HG02763 (cell line): ENCODE results near the gene VAPB.
A peak's percentile ranks its signal among the peaks of the same experiment; 100 is the strongest.

ENCODE experiments used
- ATAC-seq: cut with Tn5 transposase; IDR thresholded peaks from one replicate; pipeline ENCODE4 v1.9.1; 2021; ENCODE audit warnings: mild to moderate bottlenecking, moderate library complexity; ENCODE audit not compliant: unreplicated experiment

The VAPB gene

GRCh38 chr20:58458342-58459057 lies 69.5 kb downstream of the VAPB start:
- peak; percentile 95 for ATAC-seq

- peak; percentile 16 for ATAC-seq
These were observed 70.2 kb downstream of the VAPB start for GRCh38 chr20:58459058-58459750.

GRCh38 chr20:58461104-58461503 lies 72.1 kb downstream of the VAPB start:
- ATAC-seq: no peak

GRCh38 chr20:58461899-58462298 lies 72.9 kb downstream of the VAPB start:
- no peak for ATAC-seq

DNA sequence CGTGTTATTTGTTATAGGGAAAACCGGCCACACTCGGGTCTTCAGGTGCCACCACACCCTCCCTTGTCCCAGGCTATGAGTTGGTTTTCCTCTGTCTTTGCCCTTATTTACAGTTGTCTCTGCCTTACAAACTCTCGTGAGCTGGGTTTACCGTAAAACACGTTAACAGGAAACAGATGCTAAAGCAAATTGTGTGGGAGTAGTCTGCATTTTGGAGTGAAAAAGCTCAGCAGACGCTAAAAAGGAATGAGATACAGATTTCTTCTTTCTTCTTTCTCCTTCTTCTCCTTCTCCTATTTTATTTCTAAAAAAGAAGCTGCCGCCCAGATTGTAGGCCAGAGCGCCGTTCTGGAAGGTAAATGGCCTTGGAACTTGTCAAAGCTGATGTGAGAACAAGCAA lies 74.2 kb downstream of the VAPB start:
- ATAC-seq: no peak

GRCh38 chr20:58464838-58465237 lies 75.8 kb downstream of the VAPB start:
- no peak for ATAC-seq

- ATAC-seq: no peak
These were observed 77.2 kb downstream of the VAPB start for GRCh38 chr20:58466095-58466708.

DNA sequence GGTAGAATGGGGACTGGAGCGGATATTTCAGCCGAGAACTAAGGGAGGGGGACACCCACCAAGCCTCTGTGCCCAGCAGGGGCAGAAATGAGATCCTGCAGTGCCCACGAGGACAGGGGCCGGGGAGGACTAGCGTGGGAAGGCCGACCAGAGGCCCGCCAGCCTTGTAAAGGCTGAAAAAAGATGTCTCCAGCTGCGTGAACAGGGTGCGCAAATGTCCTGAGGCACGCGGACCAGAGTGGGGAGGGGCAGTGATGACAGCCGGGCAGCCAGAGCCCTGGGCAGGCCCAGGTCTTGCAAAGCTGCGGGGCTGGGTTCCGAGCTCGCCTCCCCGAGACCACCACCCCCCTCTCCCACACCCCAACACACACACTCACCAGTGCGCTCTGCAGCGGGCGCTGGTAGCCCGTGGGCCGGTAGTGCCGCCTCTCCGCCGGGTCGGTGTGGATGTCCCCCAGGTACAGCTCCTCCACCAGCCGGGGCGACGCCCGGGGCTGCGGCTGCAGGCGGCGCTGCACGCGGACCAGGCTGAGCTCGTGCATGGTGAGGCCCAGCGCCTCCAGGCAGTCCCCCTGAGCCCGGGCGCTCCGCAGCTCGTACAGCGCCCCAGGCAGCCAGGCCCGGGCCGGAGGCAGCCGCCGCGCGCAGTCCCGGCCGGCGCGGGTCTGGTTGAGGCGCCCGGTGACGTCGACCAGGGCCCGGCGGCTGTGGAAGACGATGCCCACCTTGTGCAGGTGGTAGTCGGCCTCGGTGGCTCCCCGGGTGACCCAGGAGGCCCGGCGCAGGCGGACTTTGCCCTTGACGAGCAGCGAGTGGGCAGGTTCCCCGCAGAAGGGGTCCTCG lies 77.9 kb downstream of the VAPB start:
- ATAC-seq: no peak

DNA sequence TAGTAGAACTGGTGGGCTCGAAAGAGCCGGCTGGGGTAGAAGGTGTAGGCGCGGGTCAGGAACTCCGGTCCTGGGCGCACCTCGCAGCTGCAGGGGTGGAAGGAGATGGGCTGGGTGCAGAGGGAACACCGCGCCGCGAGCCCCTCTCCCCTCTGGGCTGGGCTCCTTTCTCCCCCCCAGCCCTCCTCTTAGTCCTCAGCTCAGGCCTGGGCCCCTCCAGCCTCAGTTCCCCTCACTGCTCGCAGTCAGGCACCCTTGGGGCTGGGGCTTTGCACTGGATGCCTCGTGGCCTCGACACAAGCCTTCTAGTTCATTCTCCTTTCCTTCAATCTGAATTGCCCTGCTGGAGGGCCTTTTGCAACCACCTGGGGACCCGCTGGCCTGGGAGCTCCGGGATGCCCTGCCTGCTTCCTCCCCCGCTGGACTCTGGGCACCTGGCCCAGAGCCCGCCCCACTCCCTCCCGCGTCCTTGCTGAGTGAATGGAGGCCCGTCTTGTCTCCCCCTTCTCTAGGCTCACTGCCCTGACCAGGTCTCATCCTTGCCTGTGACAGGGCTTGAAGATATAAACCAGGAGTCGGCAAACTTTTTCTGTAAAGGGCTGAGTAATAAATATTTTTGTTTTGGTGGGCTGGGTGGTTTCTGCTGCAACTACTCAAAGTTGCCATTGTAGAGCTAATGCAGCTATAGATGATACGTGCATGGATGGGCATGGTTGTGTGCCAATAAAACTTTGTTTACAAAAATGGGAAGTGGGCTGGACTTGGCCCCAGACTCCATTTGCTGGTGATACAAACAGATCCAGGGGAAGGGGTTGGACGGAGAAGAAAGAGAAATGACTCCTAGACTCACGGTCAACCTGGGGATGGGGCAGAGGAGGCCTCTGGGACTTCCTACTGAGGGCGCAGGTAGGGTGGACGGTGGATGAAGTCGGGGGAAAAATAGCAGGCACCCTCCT lies 78.8 kb downstream of the VAPB start:
- no peak for ATAC-seq

GRCh38 chr20:58469616-58470015 lies 80.6 kb downstream of the VAPB start:
- no peak for ATAC-seq

DNA sequence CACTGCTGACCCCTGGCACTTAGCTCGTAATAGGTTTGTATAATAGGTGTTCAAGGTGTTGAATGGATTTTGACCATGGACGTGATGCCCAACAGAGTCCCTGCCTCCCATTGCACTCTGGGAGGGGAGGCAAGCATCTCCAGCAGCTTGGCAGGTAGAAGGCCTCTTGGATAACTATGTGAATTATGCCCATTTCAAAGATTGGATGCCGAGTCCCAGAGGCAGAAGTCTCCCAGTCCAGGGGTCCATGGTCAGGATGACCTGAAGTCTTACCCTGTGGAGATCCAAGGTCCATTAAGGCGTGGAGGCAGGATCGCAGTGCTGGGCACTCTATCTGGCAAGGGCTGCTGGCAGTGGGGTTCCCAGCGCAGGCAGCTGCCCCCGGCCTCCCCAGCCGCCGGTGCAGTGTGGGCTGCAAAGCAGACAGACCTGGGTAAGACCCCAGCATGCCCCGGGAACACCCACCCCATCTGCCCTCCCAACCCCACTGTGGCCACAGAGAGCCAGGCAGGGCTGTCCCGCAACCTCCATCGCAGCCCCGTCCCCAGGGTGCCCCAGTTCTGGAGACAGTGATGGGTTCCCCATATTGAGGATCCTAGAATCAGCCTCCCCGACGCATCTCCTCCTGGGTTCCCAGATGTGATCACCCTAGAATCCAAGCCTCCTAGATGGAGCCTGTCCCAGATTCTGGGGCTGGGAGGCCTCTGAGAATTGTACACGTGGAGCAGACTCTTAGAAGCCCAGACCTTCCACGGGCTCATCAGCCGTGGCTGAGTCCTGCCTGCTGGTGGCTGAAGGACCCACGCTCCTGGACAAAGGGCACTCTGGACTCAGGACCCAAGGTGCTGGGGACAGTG lies 81.5 kb downstream of the VAPB start:
- ATAC-seq: no peak

DNA sequence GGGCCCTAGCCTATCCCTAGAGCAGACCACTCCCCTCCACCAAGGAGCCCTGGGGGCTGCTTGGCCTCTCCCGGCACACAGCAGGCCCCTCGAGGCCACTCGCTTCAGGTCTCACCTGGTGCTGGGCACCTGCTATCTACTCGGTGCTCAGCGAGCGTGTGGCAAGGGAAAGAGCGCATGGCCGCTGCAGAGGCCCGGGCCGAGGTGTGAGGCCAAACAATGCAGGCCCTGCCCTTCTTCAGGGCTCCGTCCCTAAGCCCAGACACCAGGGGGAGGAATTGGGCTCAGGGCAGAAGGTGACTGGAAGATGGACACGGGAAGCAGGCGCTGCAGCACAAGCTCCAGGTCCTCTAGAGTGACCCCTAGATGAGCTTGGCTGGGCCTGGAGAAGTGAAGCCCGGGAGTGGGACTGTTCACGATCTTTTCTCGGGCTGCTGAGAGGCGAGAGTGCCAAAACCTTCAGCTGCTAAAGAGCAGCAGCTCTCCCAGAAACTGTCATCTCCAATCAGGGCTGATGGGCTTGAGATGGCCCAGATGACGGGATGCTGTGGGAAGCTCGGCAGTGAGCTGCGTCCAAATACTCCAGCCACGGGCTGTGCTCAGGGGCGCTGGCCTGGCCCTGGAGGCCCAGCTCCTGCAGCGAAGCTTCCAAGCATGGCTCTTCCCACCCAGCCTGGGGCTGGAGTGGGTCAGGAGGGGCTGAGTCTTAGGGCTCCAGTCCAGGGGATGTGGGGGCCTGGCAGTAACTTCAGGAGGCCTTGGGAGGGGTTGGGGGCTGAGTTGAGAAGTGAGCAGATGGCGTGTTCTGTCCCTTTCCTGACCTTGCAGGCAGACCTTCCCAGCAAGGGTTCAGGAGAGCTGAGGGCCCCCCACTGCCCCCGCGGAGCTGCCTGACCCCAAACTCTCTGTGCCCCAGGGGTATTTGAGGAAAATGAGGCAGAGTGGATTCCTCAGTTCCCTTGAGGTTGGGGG lies 82.5 kb downstream of the VAPB start:
- ATAC-seq: no peak

GRCh38 chr20:58472273-58473018 lies 83.4 kb downstream of the VAPB start:
- ATAC-seq: no peak

- no peak for ATAC-seq
These were observed 84.7 kb downstream of the VAPB start for GRCh38 chr20:58473453-58474425.

DNA sequence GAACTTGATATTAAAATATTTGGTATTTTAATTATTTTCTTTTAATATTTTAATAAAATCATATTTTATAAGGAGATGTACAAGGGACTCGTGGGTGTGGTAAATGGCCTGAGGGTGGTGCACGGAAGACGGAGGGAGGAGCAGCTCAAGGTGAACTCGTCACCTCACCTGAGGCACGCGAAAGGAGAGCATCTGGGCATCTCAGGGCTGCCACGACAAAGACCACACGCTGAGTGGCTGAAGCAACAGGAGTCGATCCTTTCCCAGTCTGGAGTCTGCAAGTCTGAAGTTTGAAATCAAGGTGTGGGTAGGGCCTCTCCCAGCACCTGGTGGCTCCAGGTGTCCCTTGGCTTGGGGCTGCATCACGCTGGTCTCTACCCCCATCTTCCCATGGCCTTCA lies 86.4 kb downstream of the VAPB start:
- ATAC-seq: no peak

GRCh38 chr20:58478141-58478805 lies 89.2 kb downstream of the VAPB start:
- ATAC-seq: no peak
